GM19397 (cell line): ENCODE measurements around the gene TBC1D22A.

Experiments used
- ATAC-seq: cut with Tn5 transposase; IDR thresholded peaks from one replicate; pipeline ENCODE4 v1.9.1; 2021; ENCODE audit warnings: mild to moderate bottlenecking, moderate library complexity; ENCODE audit not compliant: unreplicated experiment

TBC1D22A gene

GRCh38 chr22:46854125-46854870, 91.8 kb downstream of the TBC1D22A start:
- no peak for ATAC-seq

- no peak for ATAC-seq
These were observed 93.2 kb downstream of the TBC1D22A start for GRCh38 chr22:46855681-46856080.

GRCh38 chr22:46856661-46857060, 94.2 kb downstream of the TBC1D22A start:
- ATAC-seq: no peak

GRCh38 chr22:46857142-46857884, 94.9 kb downstream of the TBC1D22A start:
- ATAC-seq: no peak

- ATAC-seq: no peak
These were observed 95.4 kb downstream of the TBC1D22A start for GRCh38 chr22:46857885-46858143.

- no peak for ATAC-seq
These were observed 95.8 kb downstream of the TBC1D22A start for GRCh38 chr22:46858181-46858771.

GRCh38 chr22:46860562-46860961, 98.1 kb downstream of the TBC1D22A start:
- no peak for ATAC-seq

- no peak for ATAC-seq
These were observed 99.3 kb downstream of the TBC1D22A start for GRCh38 chr22:46861468-46862367.

- ATAC-seq: no peak
These were observed 100.2 kb downstream of the TBC1D22A start for GRCh38 chr22:46862418-46863324.

GRCh38 chr22:46863794-46864193, 101.3 kb downstream of the TBC1D22A start:
- ATAC-seq: no peak

- no peak for ATAC-seq
These were observed 102.0 kb downstream of the TBC1D22A start for GRCh38 chr22:46864314-46865051.

GRCh38 chr22:46865052-46865434, 102.6 kb downstream of the TBC1D22A start:
- no peak for ATAC-seq

- ATAC-seq: no peak
These were observed 103.2 kb downstream of the TBC1D22A start for GRCh38 chr22:46865642-46866041.

- ATAC-seq: no peak
These were observed 104.1 kb downstream of the TBC1D22A start for GRCh38 chr22:46866591-46866990.

GRCh38 chr22:46867106-46867505, 104.7 kb downstream of the TBC1D22A start:
- ATAC-seq: no peak

- no peak for ATAC-seq
These were observed 106.9 kb downstream of the TBC1D22A start for GRCh38 chr22:46869329-46869728.

GRCh38 chr22:46869831-46870441, 107.5 kb downstream of the TBC1D22A start:
- ATAC-seq: no peak

- no peak for ATAC-seq
These were observed 109.4 kb downstream of the TBC1D22A start for GRCh38 chr22:46871826-46872225.

- no peak for ATAC-seq
These were observed 112.6 kb downstream of the TBC1D22A start for GRCh38 chr22:46875089-46875488.
